ENCODE data around the gene WLS.

WLS gene

GRCh38 chr1:68197891-68198290, 34.4 kb downstream of the WLS start:
- TF ChIP-seq GATA2 (IDR thresholded peaks at IDR 0.05; ENCODE audit: low read depth, low read length), result no peak
- no peak for TF ChIP-seq GATA3 (IDR thresholded peaks at IDR 0.05; ENCODE audit: low read depth, low read length)

- TF ChIP-seq GATA2 (IDR thresholded peaks at IDR 0.05; ENCODE audit: low read depth, low read length) (no peak), GATA3 (IDR thresholded peaks at IDR 0.05; ENCODE audit: low read depth, low read length) (no peak)
Measured at GRCh38 chr1:68197461-68197860, 34.9 kb downstream of the WLS start.

GRCh38 chr1:68196676-68197075, 35.6 kb downstream of the WLS start:
- no peak for TF ChIP-seq GATA3 (IDR thresholded peaks at IDR 0.05; ENCODE audit: low read depth, low read length)
- TF ChIP-seq GATA2 (IDR thresholded peaks at IDR 0.05; ENCODE audit: low read depth, low read length), result no peak

- TF ChIP-seq GATA3 (IDR thresholded peaks at IDR 0.05; ENCODE audit: low read depth, low read length), result no peak
- TF ChIP-seq GATA2 (IDR thresholded peaks at IDR 0.05; ENCODE audit: low read depth, low read length), result no peak
Measured at GRCh38 chr1:68191717-68192116, 40.6 kb downstream of the WLS start.

GRCh38 chr1:68188644-68189340, 43.5 kb downstream of the WLS start:
- TF ChIP-seq GATA2 (IDR thresholded peaks at IDR 0.05; ENCODE audit: low read depth, low read length), result peak; percentile 50; the same call in 1 of the 2 replicates
- no peak for TF ChIP-seq GATA3 (IDR thresholded peaks at IDR 0.05; ENCODE audit: low read depth, low read length)

GRCh38 chr1:68188060-68188538, 44.2 kb downstream of the WLS start:
- TF ChIP-seq GATA2 (IDR thresholded peaks at IDR 0.05; ENCODE audit: low read depth, low read length) (no peak), GATA3 (IDR thresholded peaks at IDR 0.05; ENCODE audit: low read depth, low read length) (no peak)

GRCh38 chr1:68185743-68186142, 46.6 kb downstream of the WLS start:
- TF ChIP-seq GATA3 (IDR thresholded peaks at IDR 0.05; ENCODE audit: low read depth, low read length) (no peak), GATA2 (IDR thresholded peaks at IDR 0.05; ENCODE audit: low read depth, low read length) (no peak)

- TF ChIP-seq GATA3 (IDR thresholded peaks at IDR 0.05; ENCODE audit: low read depth, low read length) (no peak), GATA2 (IDR thresholded peaks at IDR 0.05; ENCODE audit: low read depth, low read length) (no peak)
Measured at GRCh38 chr1:68183895-68184294, 48.4 kb downstream of the WLS start.

GRCh38 chr1:68181165-68181556, 51.2 kb downstream of the WLS start:
- TF ChIP-seq GATA3 (IDR thresholded peaks at IDR 0.05; ENCODE audit: low read depth, low read length), result no peak
- TF ChIP-seq GATA2 (IDR thresholded peaks at IDR 0.05; ENCODE audit: low read depth, low read length), result no peak

- no peak for TF ChIP-seq GATA2 (IDR thresholded peaks at IDR 0.05; ENCODE audit: low read depth, low read length)
- TF ChIP-seq GATA3 (IDR thresholded peaks at IDR 0.05; ENCODE audit: low read depth, low read length), result no peak
Measured at GRCh38 chr1:68180441-68181164, 51.7 kb downstream of the WLS start.

GRCh38 chr1:68178821-68179490, 53.4 kb downstream of the WLS start:
- TF ChIP-seq GATA3 (IDR thresholded peaks at IDR 0.05; ENCODE audit: low read depth, low read length), result no peak
- TF ChIP-seq GATA2 (IDR thresholded peaks at IDR 0.05; ENCODE audit: low read depth, low read length), result no peak

- TF ChIP-seq GATA3 (IDR thresholded peaks at IDR 0.05; ENCODE audit: low read depth, low read length) (0 out of 2 replicates have a peak, but pooled peaks have one; percentile 51), GATA2 (IDR thresholded peaks at IDR 0.05; ENCODE audit: low read depth, low read length) (peak; percentile 89)
Measured at GRCh38 chr1:68175621-68176398, 56.5 kb downstream of the WLS start.

- TF ChIP-seq GATA3 (IDR thresholded peaks at IDR 0.05; ENCODE audit: low read depth, low read length) (no peak), GATA2 (IDR thresholded peaks at IDR 0.05; ENCODE audit: low read depth, low read length) (no peak)
Measured at GRCh38 chr1:68174738-68175113, 57.6 kb downstream of the WLS start.
